Panc1 (cell line): ENCODE results near the gene KCNH1. TPM values are rescaled to one million over a fixed set of nuclear protein-coding genes. Genes with fewer than 3 reads are reported as not detected.

Experiments
- ATAC-seq: fragments of 200-7000 bp; cut with Tn5 transposase; 2 replicates; pipeline ENCODE4 v1.9.1; 2020; ENCODE audit warnings: mild to moderate bottlenecking, moderate library complexity
- BruUV-seq: library from RNA; stranded (reverse); fragments of 400-500 nt; replicated peaks from 2 replicates; lab custom pipeline; 2021; lab: Mats Ljungman, UMichigan
- CTCF ChIA-PET: fragments of 300-600 bp; sonication (Branson Sonifier 250); formaldehyde crosslinking; loops from one replicate; lab custom pipeline; 2022; ENCODE audit warnings: antibody characterized with exemption; lab: Charles Lee
- POLR2A ChIA-PET: fragments of 300-600 bp; sonication (Branson Sonifier 250); formaldehyde crosslinking; loops from one replicate; lab custom pipeline; 2022; ENCODE audit warnings: antibody characterized with exemption; lab: Charles Lee
- DNase-seq: peaks from one replicate; pipeline ENCODE4 v3.0.0-alpha.2; 2010; ENCODE audit warnings: low read depth, low spot score
- H3K27ac ChIP-seq: 2 replicates; pipeline ENCODE4 v1.5.1; 2011; ENCODE audit warnings: mild to moderate bottlenecking, low read length, inconsistent platforms
- H3K27me3 ChIP-seq: fragments of 200-500 bp; sonication (Bioruptor generic); 2 replicates; pipeline ENCODE4 v1.6.0; 2014; ENCODE audit warnings: low read length, inconsistent platforms; ENCODE audit not compliant: control insufficient read depth, insufficient read depth
- H3K36me3 ChIP-seq: fragments of 200-500 bp; sonication (Bioruptor generic); 2 replicates; pipeline ENCODE4 v1.5.1; 2014; ENCODE audit warnings: inconsistent platforms, mild to moderate bottlenecking, low read length, moderate library complexity; ENCODE audit not compliant: control insufficient read depth, insufficient read depth
- H3K4me1 ChIP-seq: 2 replicates; pipeline ENCODE4 v1.5.1; 2011; ENCODE audit warnings: inconsistent platforms, mild to moderate bottlenecking, low read length, moderate library complexity; ENCODE audit not compliant: control insufficient read depth, insufficient read depth
- H3K4me3 ChIP-seq, 2 experiments: 2 replicates each; pipeline ENCODE4 v1.5.1; 2011 to 2012; ENCODE audit warnings: low read depth in 2 of 2, low read length in 2 of 2, mild to moderate bottlenecking in 2 of 2, inconsistent platforms in 1 of 2, moderate library complexity in 1 of 2
- H3K9me3 ChIP-seq: fragments of 200-500 bp; sonication (Bioruptor generic); 2 replicates; pipeline ENCODE4 v1.5.1; 2014; ENCODE audit warnings: low read depth, mild to moderate bottlenecking, inconsistent platforms, low read length, moderate library complexity; ENCODE audit not compliant: control insufficient read depth, insufficient read depth
- CTCF ChIP-seq: fragments of 450-650 bp; IDR thresholded peaks from 2 replicates; pipeline ENCODE4 v1.5.1; 2017; ENCODE audit warnings: mild to moderate bottlenecking
- POLR2AphosphoS5 ChIP-seq: IDR thresholded peaks from 2 replicates; pipeline ENCODE4 v1.6.1; 2012; ENCODE audit warnings: mild to moderate bottlenecking, low read depth, low read length, moderate library complexity
- SIN3A ChIP-seq: IDR thresholded peaks from 2 replicates; pipeline ENCODE4 v1.6.1; 2012; ENCODE audit warnings: low read depth, mild to moderate bottlenecking, low read length, moderate library complexity, borderline replicate concordance; ENCODE audit not compliant: insufficient read depth
- TCF7L2 ChIP-seq: IDR thresholded peaks from 2 replicates; pipeline ENCODE4 v1.6.1; 2011; ENCODE audit warnings: mild to moderate bottlenecking, low read depth, low read length, inconsistent platforms
- in situ Hi-C: cut with HindIII; loops from 2 replicates; pipeline ENCODE4 v1.10.0; 2016; ENCODE audit warnings: low sequenced_read_pairs, low pct_unique_long_range_greater_than_20kb
- intact Hi-C: fragments of 100-400 bp; cut with micrococcal nuclease; formaldehyde crosslinking; loops from one replicate; pipeline ENCODE4 v1.10.0; 2022; ENCODE audit not compliant: unreplicated experiment
- total RNA-seq: library from RNA; stranded (reverse); gene quantifications from one replicate; pipeline ENCODE4 v1.2.1, GENCODE V29; 2021; ENCODE audit not compliant: unreplicated experiment
- TF ChIP-seq, protein P1 (sequence below), 2 experiments: IDR thresholded peaks; 2 replicates each; pipeline ENCODE4 v1.6.1; 2011 to 2012; ENCODE audit warnings: low read depth in 2 of 2, control low read depth in 1 of 2, low read length in 1 of 2, mild to moderate bottlenecking in 1 of 2, moderate library complexity in 1 of 2; ENCODE audit not compliant: insufficient read depth in 1 of 2

KCNH1 gene
- total RNA-seq, 1 experiment from 2014 or later: not detected

DNA sequence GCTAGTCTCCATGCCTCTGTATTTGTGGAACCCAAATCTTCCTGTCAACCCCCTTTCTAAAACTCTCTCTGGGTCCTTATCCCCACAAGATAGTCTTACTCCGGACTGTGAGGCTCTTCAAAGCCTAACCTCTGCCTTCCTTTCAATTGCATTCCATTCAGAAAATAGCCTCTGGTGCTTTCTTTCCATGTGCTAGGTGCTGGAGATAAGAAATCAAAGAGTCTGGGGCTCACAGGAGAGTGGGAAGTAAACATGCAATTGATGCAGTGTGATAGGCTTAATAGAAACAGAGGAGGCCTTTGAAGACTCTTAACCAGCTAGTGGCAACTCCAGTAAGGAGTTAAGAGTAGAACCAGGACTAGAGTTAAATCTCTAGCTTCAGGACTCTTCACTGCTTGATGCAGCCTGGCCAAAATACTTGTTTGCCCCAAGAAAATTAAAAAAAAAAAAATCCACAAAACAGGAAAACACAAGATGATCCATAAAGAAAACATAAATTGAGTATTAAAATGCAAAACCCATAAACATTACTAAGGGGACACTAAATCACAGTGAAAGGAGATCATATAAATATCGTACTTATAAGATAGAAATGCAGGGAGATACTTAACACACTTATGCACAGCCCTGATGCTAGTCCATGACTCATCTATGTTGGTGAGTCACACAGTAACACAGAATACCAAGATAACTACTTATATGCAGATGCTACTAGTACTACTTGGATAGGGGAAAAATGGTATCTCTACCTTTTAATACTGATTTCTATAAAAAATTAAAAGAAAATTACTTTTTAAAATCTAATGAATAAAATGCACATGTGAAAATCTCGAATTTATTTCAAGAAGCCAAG is 341.5 kb downstream of the KCNH1 start:
- in situ Hi-C loops (no loop called here), intact Hi-C loops (no loop called here)
- no peak for DNase-seq
- no peaks in the 10 kb centered on the region for H3K4me1 ChIP-seq
- POLR2A ChIA-PET: no interaction called here
- BruUV-seq: no TSS peak
- H3K9me3 ChIP-seq: no peaks in the 10 kb centered on the region
- H3K27me3 ChIP-seq: no peaks in the 10 kb centered on the region
- H3K4me3 ChIP-seq: no peak overlapping the region
- no peak for TF ChIP-seq SIN3A
- no peak for TF ChIP-seq CTCF
- TF ChIP-seq, protein P1, sequence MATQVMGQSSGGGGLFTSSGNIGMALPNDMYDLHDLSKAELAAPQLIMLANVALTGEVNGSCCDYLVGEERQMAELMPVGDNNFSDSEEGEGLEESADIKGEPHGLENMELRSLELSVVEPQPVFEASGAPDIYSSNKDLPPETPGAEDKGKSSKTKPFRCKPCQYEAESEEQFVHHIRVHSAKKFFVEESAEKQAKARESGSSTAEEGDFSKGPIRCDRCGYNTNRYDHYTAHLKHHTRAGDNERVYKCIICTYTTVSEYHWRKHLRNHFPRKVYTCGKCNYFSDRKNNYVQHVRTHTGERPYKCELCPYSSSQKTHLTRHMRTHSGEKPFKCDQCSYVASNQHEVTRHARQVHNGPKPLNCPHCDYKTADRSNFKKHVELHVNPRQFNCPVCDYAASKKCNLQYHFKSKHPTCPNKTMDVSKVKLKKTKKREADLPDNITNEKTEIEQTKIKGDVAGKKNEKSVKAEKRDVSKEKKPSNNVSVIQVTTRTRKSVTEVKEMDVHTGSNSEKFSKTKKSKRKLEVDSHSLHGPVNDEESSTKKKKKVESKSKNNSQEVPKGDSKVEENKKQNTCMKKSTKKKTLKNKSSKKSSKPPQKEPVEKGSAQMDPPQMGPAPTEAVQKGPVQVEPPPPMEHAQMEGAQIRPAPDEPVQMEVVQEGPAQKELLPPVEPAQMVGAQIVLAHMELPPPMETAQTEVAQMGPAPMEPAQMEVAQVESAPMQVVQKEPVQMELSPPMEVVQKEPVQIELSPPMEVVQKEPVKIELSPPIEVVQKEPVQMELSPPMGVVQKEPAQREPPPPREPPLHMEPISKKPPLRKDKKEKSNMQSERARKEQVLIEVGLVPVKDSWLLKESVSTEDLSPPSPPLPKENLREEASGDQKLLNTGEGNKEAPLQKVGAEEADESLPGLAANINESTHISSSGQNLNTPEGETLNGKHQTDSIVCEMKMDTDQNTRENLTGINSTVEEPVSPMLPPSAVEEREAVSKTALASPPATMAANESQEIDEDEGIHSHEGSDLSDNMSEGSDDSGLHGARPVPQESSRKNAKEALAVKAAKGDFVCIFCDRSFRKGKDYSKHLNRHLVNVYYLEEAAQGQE (IDR thresholded peaks at IDR 0.05; ENCODE audit: insufficient read depth in 1 of 2, low read depth in 2 of 2, low read length in 1 of 2): no peak
- TF ChIP-seq TCF7L2: no peak
- no peak for TF ChIP-seq POLR2AphosphoS5
- ATAC-seq: no peak
- H3K27ac ChIP-seq: no peak overlapping the region
- H3K36me3 ChIP-seq: no peaks in the 10 kb centered on the region
- CTCF ChIA-PET: no interaction called here

- H3K27ac ChIP-seq: no peak overlapping the region
- H3K27me3 ChIP-seq: no peaks in the 10 kb centered on the region
- no peak overlapping the region for H3K4me3 ChIP-seq
- intact Hi-C loops: no loop called here
- ChIA-PET CTCF (no interaction called here), POLR2A (no interaction called here)
- BruUV-seq: no TSS peak
- no peak for ATAC-seq
- H3K9me3 ChIP-seq: no peaks in the 10 kb centered on the region
- DNase-seq: no peak
- in situ Hi-C loops: no loop called here
- H3K4me1 ChIP-seq: no peaks in the 10 kb centered on the region
- no peaks in the 10 kb centered on the region for H3K36me3 ChIP-seq
- TF ChIP-seq SIN3A: no peak
- TF ChIP-seq TCF7L2: no peak
- no peak for TF ChIP-seq CTCF
- TF ChIP-seq, protein P1 (IDR thresholded peaks at IDR 0.05; ENCODE audit: insufficient read depth in 1 of 2, low read depth in 2 of 2, low read length in 1 of 2): no peak
- TF ChIP-seq POLR2AphosphoS5: no peak
These were observed 343.8 kb downstream of the KCNH1 start for GRCh38 chr1:210790196-210790595.
